ENCODE measurements around the gene PID1.
"Not testable (repeated sequence)": the region's sequence is repeated elsewhere in the genome, so short reads cannot be mapped to it uniquely, and the experiment has no call there.

Gene PID1

DNA sequence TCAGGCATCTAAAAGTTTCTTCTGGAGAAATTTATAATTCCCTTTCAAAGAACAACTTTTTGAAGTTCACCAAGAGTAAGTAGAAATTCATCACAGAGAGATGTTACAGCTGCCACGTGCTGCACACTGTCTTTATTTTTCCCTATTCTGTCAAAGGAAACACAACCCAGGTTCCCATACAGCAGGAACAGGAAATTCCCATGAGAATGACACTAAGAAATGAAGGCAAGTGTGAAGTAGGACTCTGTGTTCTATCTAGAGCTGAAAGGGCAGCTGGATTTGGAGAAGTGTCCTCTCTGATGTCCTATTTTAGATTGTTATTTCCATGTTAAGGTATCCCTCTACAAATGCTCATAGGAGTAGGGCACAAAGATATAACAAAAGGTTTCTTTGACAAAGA lies 58.8 kb downstream of the PID1 start:
- no peak for DNase-seq (ENCODE audit: low spot score)

GRCh38 chr2:229210641-229211040 lies 60.4 kb downstream of the PID1 start:
- DNase-seq (ENCODE audit: low spot score) = no peak

- no peak for DNase-seq (ENCODE audit: low spot score)
Measured at GRCh38 chr2:229206548-229206947, 64.5 kb downstream of the PID1 start.

DNA sequence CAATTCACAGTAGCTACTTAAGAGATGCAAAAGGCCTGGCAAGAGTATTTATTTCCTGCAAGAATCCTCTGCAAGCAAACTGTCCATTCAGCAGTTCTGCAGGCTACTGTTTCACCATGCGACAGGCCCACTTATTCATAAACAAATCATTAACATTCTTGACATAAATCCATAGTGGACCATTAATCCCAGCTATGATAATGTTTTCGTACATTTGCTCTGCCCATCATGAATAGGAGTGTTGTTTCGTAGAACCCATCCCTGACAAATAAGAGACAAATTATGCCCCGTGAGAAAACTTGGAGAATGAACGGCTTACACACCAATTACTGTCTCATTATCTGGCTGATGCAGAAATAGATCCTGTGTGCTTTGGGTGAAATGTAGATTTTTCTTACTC lies 65.4 kb downstream of the PID1 start:
- DNase-seq (ENCODE audit: low spot score) = no peak

DNA sequence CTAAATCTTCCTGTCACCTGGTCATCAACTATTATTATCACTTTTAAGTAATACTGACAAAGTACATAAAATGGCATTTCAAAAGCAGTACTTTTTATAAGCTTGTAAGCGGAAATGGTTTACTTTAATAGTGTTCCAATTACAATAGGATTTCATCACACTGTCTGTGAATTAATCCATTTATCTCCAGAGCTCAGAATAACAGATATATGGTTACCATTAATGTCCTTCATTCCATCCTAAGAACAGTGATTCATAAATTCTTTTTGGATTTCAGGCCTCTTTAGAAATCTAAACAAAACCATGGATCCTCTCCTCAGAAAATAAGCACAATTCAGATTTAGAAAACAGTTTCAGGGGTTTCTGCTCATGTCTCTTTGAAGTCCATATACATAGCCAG lies 68.4 kb downstream of the PID1 start:
- no peak for DNase-seq (ENCODE audit: low spot score)

- DNase-seq (ENCODE audit: low spot score) = no peak
Measured at GRCh38 chr2:229201521-229201920, 69.6 kb downstream of the PID1 start.

DNA sequence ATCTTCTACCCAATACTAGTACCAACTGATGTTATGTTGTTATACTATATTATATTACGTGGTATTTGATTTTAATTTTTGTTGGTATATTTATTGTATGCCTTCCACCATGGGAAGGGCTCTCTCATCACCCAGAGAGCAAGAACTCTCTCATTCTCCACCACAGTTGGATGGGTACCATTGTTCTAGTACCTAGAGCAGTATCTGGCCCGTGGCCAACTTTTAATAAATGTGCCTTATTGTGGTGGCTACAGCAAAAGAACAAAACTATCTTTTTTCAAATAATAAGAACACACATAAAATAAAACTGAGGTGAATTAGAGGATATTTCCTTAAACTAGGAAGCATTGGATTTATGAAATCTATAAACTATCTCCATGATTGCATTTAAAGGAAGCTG lies 71.8 kb downstream of the PID1 start:
- no peak for DNase-seq (ENCODE audit: low spot score)

DNA sequence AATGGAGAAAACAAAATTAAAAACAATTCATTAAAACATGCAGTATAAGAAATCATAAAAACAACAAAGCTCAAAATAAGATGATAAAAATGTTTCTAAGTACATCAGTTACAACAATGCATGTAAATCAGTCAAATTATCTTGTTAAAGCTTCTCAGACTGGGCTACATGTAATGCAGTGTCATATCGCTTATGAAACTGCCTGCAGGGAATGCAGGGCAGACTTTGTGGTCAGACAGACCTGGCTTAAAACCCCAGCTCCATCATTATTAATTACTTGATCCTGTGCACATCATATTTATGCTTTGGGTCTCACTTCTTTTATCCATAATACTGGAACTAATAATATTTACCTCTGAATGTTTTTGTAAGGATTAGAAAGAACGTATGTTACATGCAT lies 74.6 kb downstream of the PID1 start:
- DNase-seq (ENCODE audit: low spot score) = no peak

DNA sequence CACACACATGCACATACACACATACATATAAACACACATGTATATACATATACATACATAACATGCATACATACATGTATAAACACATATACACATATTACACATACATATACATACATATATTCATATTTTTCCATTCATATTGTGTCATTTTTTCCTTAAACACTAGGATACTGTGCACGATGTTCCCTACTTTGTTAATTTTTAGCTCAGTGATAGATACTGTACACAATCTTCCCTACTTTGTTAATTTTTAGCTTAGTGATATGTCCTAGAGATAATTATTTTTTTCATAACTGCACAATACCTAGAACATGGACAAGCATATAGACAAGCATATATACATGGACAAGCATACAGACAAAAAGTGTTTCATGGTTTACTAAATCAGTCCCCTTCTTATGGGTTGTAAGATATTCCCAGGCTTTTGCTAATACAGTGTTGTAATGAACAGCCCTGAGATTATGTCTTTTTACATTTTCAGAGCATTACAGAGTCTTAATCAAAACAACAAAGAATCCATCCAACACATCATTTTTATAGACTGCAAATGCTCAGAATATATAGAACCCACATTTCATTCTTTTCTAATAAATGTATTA lies 75.6 kb downstream of the PID1 start:
- DNase-seq (ENCODE audit: low spot score) = no peak

- no peak for DNase-seq (ENCODE audit: low spot score)
Measured at GRCh38 chr2:229193281-229193680, 77.8 kb downstream of the PID1 start.

DNA sequence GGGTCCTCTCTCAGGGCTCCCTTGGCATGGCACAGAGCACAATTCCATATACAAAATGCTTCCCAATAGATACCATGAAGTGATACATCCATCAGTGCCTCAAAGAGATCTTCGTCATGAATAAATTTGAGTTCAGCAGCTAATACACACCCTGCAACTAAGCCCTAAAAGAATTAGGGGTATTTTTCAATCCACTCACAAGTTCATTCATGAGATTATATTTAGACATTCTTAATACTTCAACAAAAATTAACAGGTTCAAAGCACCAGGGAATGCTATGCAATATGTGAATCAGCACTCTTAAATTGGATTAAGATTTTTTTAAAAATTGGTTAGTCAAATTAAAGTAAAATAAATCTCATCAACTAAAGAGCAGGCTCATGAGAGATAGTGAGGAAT lies 79.7 kb downstream of the PID1 start:
- no peak for DNase-seq (ENCODE audit: low spot score)

GRCh38 chr2:229187123-229187522 lies 84.0 kb downstream of the PID1 start:
- DNase-seq (ENCODE audit: low spot score) = not testable (repeated sequence)

GRCh38 chr2:229181641-229182040 lies 89.4 kb downstream of the PID1 start:
- no peak for DNase-seq (ENCODE audit: low spot score)

DNA sequence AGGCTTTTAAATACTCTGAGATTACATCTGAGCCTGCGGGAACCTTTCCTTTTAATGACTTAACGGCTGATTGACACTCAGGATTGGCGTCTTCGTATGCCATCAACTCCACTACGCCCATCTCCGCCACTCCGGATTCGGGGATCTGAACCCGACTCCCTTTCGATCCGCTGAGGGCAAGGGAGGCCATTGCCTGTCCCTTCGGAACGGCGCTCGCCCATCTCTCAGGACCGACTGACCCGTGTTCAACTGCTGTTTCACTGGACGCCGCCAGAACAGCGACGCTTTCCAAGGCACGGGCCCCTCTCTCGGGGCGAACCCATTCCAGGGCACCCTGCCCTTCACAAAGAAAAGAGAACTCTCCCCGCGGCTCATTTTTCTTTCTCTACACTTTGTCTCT lies 90.4 kb downstream of the PID1 start:
- DNase-seq (ENCODE audit: low spot score) = no peak

DNA sequence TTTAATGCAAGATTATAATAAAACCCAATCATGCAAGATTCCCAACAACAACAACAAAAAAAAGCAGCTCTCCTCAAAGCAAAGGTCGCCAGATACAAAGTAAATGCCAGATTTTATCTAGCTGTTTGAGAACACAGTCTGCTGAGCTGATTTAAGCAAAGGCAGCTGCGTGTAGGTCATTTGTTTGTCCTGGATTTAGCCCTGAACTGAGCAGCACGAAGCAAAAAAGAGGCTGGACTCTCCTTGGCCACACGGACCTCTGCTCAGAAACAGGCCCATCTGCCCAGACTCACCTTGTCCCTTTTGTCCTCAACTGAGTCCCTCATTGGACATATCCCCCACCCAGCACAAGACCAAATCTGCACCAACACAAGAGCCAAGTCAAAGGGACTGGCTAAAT lies 91.5 kb downstream of the PID1 start:
- no peak for DNase-seq (ENCODE audit: low spot score)

- DNase-seq (ENCODE audit: low spot score) = no peak
Measured at GRCh38 chr2:229178706-229179105, 92.4 kb downstream of the PID1 start.

GRCh38 chr2:229178117-229178516 lies 93.0 kb downstream of the PID1 start:
- no peak for DNase-seq (ENCODE audit: low spot score)

DNA sequence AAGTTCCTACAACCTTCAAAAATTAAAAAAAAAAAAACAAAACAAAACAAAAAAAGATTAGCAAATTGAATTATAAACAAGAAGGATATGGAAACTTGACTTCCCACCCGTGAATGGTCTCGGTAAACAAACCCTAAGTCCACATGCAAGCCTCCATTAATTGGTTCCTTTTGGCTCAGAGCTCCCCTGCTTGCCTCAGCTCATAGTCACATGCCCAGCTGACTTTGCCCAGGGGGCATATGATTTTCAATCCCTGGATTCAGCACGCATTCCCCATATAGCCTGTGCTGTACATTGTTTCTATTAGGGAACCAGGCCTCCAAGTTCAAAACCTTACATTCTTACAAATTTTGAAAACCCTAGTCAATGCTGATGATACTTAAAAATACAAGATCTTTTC lies 95.0 kb downstream of the PID1 start:
- no peak for DNase-seq (ENCODE audit: low spot score)

GRCh38 chr2:229175497-229175863 lies 95.6 kb downstream of the PID1 start:
- DNase-seq (ENCODE audit: low spot score) = no peak

DNA sequence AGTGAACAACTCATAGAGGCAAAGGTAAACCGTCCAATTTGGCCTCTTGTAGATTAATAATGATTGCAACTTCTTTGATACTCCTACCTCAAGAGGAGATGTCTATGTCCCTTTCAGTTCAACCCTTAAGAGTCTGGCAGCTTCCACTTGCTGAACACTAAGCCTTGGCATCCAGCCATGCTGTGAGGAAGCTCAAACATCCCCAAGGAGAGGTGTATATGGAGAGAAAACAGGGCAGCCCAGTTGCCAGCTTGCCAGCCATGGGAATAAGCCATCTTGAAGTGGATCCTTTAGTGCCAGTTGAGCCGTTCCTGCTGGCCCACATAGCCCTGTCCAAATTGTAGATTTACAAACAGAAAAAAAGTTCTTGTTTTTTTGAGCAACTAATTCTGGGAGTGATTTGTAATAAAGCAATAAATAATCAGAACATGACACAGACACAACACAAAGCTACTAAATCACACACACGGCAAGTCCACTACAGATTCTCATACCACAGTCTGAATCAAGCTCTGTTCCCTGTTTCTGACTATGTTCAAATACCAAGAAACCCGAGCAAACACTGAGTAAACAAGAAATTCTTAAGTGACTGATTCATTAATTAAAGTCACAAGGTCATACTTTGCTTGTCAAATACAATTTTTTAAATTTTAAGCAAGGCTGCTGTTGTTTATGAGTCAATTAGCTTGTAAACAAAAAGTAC lies 96.1 kb downstream of the PID1 start:
- DNase-seq (ENCODE audit: low spot score) = no peak

GRCh38 chr2:229173825-229174359 lies 97.2 kb downstream of the PID1 start:
- no peak for DNase-seq (ENCODE audit: low spot score)

DNA sequence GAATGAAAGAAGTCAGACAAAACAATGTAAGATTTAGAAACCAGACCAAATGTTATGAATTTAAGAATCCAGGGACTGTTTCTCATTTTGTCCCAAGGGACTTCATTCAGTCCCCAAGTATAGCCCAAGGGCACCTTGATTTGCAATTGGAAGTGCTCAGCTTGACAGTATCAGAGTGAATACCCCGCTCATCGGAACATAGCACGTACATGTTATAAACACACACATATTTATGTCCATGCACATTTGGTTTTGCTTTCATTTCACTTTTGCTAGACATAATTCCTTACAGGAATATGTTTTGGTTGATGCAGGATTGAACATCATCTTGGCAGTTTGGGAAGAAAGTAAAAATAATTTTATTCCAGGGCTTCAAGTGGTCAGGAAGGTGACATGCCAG lies 100.2 kb downstream of the PID1 start:
- no peak for DNase-seq (ENCODE audit: low spot score)

GRCh38 chr2:229170171-229170570 lies 100.9 kb downstream of the PID1 start:
- no peak for DNase-seq (ENCODE audit: low spot score)

DNA sequence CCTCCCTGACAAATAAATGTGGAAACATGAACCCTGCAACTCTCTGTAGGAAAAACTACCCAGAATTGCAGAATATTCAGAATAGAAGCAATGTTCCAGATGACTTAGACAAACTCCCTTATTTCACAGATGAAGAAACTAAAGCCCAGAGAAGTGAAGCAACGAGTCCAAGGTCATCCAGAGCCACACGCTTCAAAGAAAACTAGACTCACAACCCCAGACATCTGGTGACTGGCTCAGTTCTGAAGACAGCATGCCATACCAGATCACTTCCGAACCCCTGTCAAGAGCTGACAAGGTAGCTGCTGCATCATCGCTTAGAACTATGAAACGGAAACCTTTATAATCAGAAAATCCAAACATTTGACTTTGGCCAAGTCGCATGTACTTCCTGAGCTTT lies 101.3 kb downstream of the PID1 start:
- DNase-seq (ENCODE audit: low spot score) = no peak
